Effector memory CD8-positive, alpha-beta T cell (primary cell): ENCODE measurements around the gene SPRR2F.
"Not testable (repeated sequence)": the region's sequence is repeated elsewhere in the genome, so short reads cannot be mapped to it uniquely, and the experiment has no call there.

Experiments
- ATAC-seq: fragments of 150-1000 bp; cut with Tn5 transposase; replicated peaks from 2 replicates; pipeline ENCODE4 v1.10.0; 2021; ENCODE audit warnings: mild to moderate bottlenecking, moderate library complexity
- DNase-seq, 3 experiments: peaks; one replicate each; pipeline ENCODE4 v3.0.0; 2021
- H3K27ac Mint-ChIP-seq, 2 donors: one replicate each; pipeline ENCODE4 v1.8.0; 2022; ENCODE audit warnings: mild to moderate bottlenecking in 2 of 2, mixed read lengths in 2 of 2, moderate library complexity in 2 of 2
- H3K27me3 Mint-ChIP-seq, 2 donors: one replicate each; pipeline ENCODE4 v1.8.0; 2022; ENCODE audit warnings: mixed read lengths in 2 of 2
- H3K36me3 Mint-ChIP-seq: one replicate; pipeline ENCODE4 v1.8.0; 2022; ENCODE audit warnings: mild to moderate bottlenecking, moderate library complexity, mixed read lengths; ENCODE audit not compliant: insufficient read depth
- H3K4me1 Mint-ChIP-seq, 2 donors: one replicate each; pipeline ENCODE4 v1.8.0; 2022; ENCODE audit warnings: low read depth in 2 of 2, mixed read lengths in 2 of 2
- H3K4me3 Mint-ChIP-seq, 2 donors: one replicate each; pipeline ENCODE4 v1.8.0; 2022; ENCODE audit warnings: mild to moderate bottlenecking in 2 of 2, mixed read lengths in 2 of 2, moderate library complexity in 2 of 2
- H3K9me3 Mint-ChIP-seq, 2 donors: one replicate each; pipeline ENCODE4 v1.8.0; 2022; ENCODE audit warnings: mixed read lengths in 2 of 2
- total RNA-seq, 9 experiments: gene quantifications; one replicate each; lab custom pipeline; 2026; lab: John Stamatoyannopoulos, UW

The SPRR2F gene, protein sequence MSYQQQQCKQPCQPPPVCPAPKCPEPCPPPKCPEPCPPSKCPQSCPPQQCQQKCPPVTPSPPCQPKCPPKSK
- 0 reads per million in 9 experiments for total RNA-seq

DNA sequence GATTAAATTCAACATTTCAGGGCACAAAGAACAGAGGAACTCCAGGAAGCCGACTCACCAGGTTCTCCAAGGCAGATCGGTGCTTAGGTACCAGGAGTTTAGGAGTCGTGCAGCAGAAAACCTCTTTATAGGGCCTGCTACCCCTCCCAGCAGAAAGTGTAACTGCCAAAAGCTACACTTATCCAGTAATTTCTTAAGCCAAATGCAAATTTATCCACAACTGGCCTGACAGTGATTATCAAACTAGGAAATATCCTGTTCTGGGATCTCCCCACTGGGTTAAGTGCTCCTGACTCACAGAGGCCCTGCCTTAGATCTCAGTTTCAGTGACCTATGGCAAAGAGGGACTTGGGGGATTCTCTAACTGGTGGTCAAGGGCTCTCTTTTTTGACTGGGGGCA, at the start of gene SPRR2F:
Gene SPRR2F, minus strand, starts transcription at position 101 of the 400 bp plus-strand sequence. CDS start 783 bp downstream, outside the sequence.
- ATAC-seq (no peak), DNase-seq (no peak)
- Mint-ChIP-seq H3K4me1 (no peaks in the 10 kb centered on the region), H3K9me3 (no peaks in the 10 kb centered on the region), H3K27me3 (peaks cover 25 to 56% of the 10 kb centered on the region in 2 donors), H3K27ac (no peak within 1 kb of the TSS), H3K36me3 (no peaks in the 10 kb centered on the region), H3K4me3 (no peak within 1 kb of the TSS)

DNA sequence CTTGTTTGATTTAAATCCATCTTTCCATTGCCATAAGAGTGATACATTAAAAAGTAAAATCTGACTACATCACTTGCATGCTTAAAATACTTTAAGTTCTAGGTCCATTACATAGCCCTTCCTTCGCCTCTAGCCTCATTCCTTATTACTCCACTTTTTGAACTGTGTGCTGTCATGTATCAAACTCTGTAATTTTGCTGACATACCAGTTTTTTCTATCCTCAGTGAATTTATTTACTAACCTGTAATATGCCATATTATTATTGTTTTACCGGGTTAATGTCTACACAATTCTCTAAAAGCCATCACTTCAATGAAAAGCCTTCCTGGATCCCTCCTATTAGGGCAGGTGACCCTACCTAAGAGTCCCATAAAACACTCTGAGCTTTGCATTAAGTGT, 42.2 kb upstream of the SPRR2F start:
- Mint-ChIP-seq H3K9me3 (peaks cover 6 to 8% of the 10 kb centered on the region in 2 donors), H3K27me3 (peaks cover 29 to 41% of the 10 kb centered on the region in 2 donors), H3K4me3 (no peak overlapping the region), H3K4me1 (no peaks in the 10 kb centered on the region), H3K36me3 (no peaks in the 10 kb centered on the region), H3K27ac (no peak overlapping the region)
- DNase-seq: no peak
- no peak for ATAC-seq

DNA sequence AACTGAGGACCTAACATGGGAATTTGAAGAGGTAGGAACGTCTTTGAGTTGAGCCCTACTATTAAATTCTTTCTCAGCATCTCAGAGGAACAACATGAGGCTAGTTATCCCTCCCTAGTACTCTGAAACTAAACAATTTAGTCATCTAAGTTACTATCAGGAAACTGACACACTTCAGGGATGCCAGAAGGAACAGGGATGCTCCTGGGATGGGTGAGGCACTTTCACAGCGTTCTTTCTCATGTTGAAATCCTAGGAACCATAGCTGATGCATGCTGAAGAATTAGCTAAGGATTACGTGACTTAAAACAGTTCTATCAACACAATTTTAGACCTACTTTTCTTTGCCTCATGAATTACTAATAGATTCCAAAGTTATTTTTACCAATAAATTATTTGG, 39.2 kb upstream of the SPRR2F start:
- DNase-seq: no peak
- Mint-ChIP-seq H3K4me1 (no peaks in the 10 kb centered on the region), H3K36me3 (peaks cover 3% of the 10 kb centered on the region), H3K27ac (no peak overlapping the region), H3K9me3 (no peaks in the 10 kb centered on the region), H3K4me3 (no peak overlapping the region), H3K27me3 (peaks cover 34 to 40% of the 10 kb centered on the region in 2 donors)
- no peak for ATAC-seq

DNA sequence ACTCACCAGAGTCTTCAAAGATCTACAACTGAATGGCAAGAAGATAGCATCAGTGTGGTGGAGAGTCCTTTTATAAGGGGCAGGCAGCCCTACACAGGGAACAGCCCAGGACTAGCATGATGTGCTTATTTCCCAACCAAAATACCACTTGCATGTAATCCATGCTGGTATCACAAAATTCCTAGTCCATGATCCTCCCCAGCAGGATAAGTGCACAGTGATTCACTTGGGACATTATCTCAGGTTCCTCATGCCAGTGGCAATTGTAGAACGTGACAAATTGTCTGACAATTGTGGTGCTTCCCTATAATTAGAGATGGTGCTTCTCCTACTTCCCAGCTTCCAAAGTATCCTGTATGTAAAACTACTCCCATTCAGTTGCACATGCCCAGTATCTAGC, 37.5 kb upstream of the SPRR2F start, which contains the start of gene SPRR2G:
Gene SPRR2G, minus strand, starts transcription at position 45 of the 400 bp plus-strand sequence. CDS start 780 bp downstream, outside the sequence.
- Mint-ChIP-seq H3K27ac (no peak within 1 kb of the TSS), H3K4me1 (no peaks in the 10 kb centered on the region), H3K27me3 (peaks cover 34 to 42% of the 10 kb centered on the region in 2 donors), H3K9me3 (no peaks in the 10 kb centered on the region), H3K4me3 (no peak within 1 kb of the TSS), H3K36me3 (peaks cover 3% of the 10 kb centered on the region)
- DNase-seq: no peak
- no peak for ATAC-seq

DNA sequence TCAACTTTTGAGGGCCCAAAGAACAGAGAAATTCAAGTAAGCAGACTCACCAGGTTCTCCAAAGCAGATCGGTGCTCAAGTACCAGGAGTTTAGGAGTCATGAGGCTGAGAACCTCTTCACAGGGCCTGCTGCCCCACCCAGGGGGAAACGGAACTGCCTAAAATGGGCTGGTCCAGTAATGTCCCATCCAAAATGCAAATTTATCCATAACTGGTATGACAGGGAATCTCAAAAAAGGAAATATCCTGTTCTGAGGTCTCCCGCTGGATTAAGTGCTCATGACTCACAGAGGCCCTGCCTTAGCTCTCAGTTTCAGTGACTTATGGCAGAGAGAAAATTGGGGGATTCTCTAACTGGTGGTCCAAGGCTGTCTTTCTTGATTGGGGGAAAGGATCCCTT, 28.1 kb upstream of the SPRR2F start:
- no peaks in the 10 kb centered on the region for H3K9me3 Mint-ChIP-seq
- no peaks in the 10 kb centered on the region for H3K36me3 Mint-ChIP-seq
- DNase-seq (no peak), ATAC-seq (no peak)
- H3K27ac Mint-ChIP-seq: no peak overlapping the region
- H3K4me1 Mint-ChIP-seq: no peaks in the 10 kb centered on the region
- peaks cover 39 to 55% of the 10 kb centered on the region in 2 donors for H3K27me3 Mint-ChIP-seq
- H3K4me3 Mint-ChIP-seq: no peak overlapping the region

DNA sequence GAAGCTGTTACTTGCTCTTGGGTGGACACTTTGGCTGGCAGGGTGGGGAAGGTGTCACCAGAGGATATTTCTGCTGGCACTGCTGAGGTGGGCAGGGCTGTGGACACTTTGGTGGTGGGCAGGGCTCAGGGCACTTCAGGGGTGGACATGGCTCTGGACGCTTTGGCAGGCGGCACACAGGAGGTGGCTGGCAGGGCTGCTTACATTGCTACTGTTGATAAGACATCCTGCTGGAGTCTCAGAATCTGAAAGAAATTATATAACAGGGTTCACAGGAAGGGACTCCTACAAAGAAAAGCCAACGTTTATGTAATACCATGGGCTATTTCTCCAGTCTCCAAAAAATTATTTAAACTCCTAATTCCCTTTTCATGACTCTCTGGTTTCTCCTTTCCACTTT, 27.2 kb upstream of the SPRR2F start:
- no peaks in the 10 kb centered on the region for H3K9me3 Mint-ChIP-seq
- DNase-seq (no peak), ATAC-seq (no peak)
- no peaks in the 10 kb centered on the region for H3K36me3 Mint-ChIP-seq
- H3K27me3 Mint-ChIP-seq: peaks cover 40 to 55% of the 10 kb centered on the region in 2 donors
- H3K27ac Mint-ChIP-seq: no peak overlapping the region
- H3K4me1 Mint-ChIP-seq: no peaks in the 10 kb centered on the region
- H3K4me3 Mint-ChIP-seq: no peak overlapping the region

DNA sequence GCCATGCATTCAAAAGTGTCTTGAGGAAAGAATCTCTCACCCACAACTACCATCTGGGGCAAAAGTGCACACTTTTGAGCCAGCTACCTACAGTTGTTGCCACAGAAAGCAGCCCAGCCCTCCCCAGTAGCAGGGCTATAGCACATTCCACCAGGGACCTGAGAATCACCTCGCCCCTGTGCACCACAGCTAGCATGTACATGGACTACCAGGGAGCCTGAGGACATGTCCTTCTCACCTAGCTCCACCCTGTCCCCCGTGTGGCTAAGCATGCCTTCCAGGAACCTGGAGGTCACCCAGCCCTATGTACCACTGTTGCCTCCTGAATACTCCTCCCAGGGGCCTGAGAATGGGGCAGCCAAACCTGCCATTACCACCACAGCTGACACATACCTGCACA, 20.4 kb upstream of the SPRR2F start:
- DNase-seq (no peak), ATAC-seq (no peak)
- Mint-ChIP-seq H3K9me3 (no peaks in the 10 kb centered on the region), H3K4me3 (no peak overlapping the region), H3K27ac (no peak overlapping the region), H3K4me1 (no peaks in the 10 kb centered on the region), H3K36me3 (no peaks in the 10 kb centered on the region), H3K27me3 (peaks cover 70 to 75% of the 10 kb centered on the region in 2 donors)

DNA sequence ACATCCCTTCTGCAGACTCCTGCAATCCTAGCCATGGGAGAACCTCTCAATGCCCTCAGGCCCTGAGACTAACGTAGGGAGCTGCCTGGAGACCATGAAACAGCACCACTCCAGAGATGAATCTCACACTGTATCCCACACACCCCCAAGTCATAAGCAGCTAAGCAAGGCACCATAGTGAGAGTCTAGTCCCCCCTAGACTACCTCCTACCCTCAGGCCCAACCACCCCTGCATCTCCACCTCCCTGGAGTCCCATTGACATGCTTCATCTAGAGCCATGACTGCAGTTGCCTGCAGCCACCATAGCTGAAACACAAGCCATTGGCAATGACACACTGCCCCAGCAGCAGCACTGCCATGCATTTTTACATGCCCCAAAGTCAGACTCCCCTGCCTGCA, 20.0 kb upstream of the SPRR2F start:
- Mint-ChIP-seq H3K4me3 (no peak overlapping the region), H3K9me3 (no peaks in the 10 kb centered on the region), H3K4me1 (no peaks in the 10 kb centered on the region), H3K27me3 (peaks cover 70 to 74% of the 10 kb centered on the region in 2 donors), H3K36me3 (no peaks in the 10 kb centered on the region), H3K27ac (no peak overlapping the region)
- ATAC-seq: no peak
- no peak for DNase-seq

DNA sequence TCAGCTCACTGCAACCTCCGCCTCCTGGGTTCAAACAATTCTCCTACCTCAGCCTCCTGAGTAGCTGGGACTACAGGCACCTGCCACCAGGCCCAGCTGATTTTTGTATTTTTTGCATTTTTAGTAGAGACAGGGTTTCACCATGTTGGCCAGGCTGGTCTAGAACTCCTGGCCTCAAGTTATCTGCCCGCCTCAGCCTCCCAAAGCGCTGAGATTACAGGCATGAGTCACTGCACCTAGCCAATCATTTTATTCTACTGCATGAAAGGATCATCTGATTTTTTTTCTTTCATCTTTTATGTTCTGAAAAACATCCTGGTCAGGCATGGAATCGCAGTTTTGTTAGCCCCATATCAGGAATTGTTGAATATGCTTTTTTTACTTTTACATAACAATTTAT, 15.4 kb upstream of the SPRR2F start:
- ATAC-seq, DNase-seq, H3K9me3 Mint-ChIP-seq, H3K27ac Mint-ChIP-seq, H3K4me1 Mint-ChIP-seq, H3K36me3 Mint-ChIP-seq, H3K4me3 Mint-ChIP-seq: not testable (repeated sequence)
- peaks cover 39 to 40% of the 10 kb centered on the region in 2 donors for H3K27me3 Mint-ChIP-seq

DNA sequence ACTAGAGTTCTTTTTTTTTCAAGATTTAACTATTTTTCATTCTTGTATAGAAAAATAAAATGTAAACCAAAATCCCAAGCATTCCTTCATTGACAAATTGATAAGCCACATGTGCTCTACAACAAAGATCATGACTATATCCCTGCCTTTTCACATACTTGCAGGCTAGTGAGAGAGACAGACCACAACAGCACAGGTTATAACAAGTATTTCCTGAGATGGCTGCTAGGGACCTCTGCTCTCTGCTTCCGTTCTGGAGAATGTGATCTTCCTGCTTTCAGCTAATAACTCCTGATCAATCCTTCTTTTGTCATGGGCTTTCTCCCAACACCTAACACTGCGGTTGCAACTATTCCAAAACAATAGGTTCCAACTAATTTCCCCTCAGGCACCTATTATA, 14.0 kb upstream of the SPRR2F start:
- Mint-ChIP-seq H3K27ac (no peak overlapping the region), H3K4me1 (no peaks in the 10 kb centered on the region), H3K27me3 (peaks cover 29% of the 10 kb centered on the region in 2 donors), H3K4me3 (no peak overlapping the region), H3K9me3 (peaks cover 4 to 8% of the 10 kb centered on the region in 2 donors), H3K36me3 (no peaks in the 10 kb centered on the region)
- no peak for ATAC-seq
- DNase-seq: no peak

DNA sequence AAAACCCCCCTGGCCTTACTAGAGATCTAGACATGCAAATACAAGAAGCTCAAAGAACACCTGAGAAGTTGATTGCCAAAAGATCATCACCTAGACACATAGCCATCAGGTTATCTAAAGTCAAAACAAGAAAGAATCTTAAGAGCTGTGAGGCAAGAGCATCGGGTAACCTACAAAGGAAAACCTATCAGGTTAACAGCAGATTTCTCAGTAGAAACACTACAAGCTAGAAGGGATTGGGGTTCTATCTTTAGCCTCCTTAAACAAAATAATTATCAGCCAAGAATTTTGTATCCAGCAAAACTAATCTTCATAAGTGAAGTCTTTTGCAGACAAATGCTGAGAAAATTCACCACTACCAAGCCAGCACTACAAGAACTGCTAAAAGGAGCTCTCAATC, 12.2 kb upstream of the SPRR2F start:
- DNase-seq (no peak), ATAC-seq (no peak)
- peaks cover 4 to 8% of the 10 kb centered on the region in 2 donors for H3K9me3 Mint-ChIP-seq
- H3K27me3 Mint-ChIP-seq: peaks cover 13 to 16% of the 10 kb centered on the region in 2 donors
- no peaks in the 10 kb centered on the region for H3K36me3 Mint-ChIP-seq
- H3K27ac Mint-ChIP-seq: no peak overlapping the region
- H3K4me1 Mint-ChIP-seq: no peaks in the 10 kb centered on the region
- H3K4me3 Mint-ChIP-seq: no peak overlapping the region

DNA sequence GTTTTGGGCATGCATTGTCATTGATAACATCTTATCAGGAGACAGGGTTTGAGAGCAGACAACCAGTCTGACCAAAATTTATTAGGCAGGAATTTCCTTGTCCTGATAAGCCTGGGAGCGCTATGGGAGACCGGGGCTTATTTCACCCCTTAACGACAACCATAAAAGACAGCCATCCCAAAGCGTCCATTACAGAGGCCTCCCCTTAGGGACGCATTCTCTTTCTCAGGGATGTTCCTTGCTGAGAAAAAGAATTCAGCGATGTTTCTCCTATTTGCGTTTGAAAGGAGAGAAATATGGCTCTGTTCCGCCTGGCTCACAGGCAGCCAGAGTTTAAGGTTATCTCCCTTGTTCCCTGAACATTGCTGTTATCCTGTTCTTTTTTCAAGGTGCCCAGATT, 10.5 kb upstream of the SPRR2F start:
- ATAC-seq, H3K4me3 Mint-ChIP-seq, H3K4me1 Mint-ChIP-seq: not testable (repeated sequence)

DNA sequence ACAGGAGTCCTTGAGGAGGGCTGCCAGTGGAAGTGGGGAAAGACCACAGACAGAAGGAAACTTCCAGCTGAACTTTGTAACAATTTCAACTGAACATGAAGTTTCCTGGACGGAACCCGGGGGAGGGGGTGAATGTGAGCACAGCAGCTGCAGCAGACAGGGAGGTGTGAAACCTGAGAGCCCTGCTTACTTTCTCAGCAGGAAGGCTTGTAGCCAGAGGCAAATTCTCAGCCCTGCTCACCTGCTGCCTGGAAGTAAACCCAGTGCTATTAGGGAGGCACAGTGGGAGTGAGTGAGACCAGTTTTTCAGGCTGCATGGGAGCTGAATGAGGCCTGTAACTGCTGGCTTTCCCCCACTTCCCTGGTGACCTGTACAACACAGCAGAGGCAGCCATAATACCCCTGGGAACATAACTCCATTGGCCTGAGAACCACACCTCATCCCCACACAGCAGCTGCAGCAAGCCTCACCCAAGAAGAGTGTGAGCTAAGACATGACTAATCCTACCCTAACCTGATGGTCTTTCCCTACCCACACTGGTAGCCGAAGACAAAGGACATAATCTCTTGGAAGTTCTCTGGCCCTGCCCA, 9.6 kb upstream of the SPRR2F start:
- no peaks in the 10 kb centered on the region for H3K36me3 Mint-ChIP-seq
- H3K4me3 Mint-ChIP-seq: no peak overlapping the region
- ATAC-seq (no peak), DNase-seq (no peak)
- peaks cover 4 to 8% of the 10 kb centered on the region in 2 donors for H3K9me3 Mint-ChIP-seq
- peaks cover 18 to 26% of the 10 kb centered on the region in 2 donors for H3K27me3 Mint-ChIP-seq
- no peaks in the 10 kb centered on the region for H3K4me1 Mint-ChIP-seq
- no peak overlapping the region for H3K27ac Mint-ChIP-seq

More for the DNA sequence above, 10.5 kb upstream of the SPRR2F start:
- not testable (repeated sequence) for DNase-seq, H3K27ac Mint-ChIP-seq, H3K36me3 Mint-ChIP-seq, H3K9me3 Mint-ChIP-seq
- peaks cover 11 to 18% of the 10 kb centered on the region in 2 donors for H3K27me3 Mint-ChIP-seq

DNA sequence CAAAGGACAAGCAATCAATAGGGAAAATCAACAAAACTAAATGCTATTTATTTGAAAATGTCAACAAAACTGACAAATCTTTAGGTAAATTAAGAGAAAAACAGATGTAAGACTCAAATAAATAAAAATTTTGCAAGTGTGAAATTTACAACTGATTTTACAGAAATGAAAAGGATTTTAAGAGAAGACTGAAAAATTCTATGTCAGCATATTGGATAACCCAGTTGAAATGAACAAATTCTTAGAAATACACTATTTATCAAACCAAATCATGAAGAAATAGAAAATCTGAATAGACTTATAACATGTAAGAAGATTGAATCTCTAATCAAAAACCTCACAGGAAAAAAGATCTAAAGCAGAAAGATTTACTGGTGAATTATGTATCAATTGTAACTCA, 7.6 kb upstream of the SPRR2F start:
- H3K27ac Mint-ChIP-seq: no peak overlapping the region
- no peak for ATAC-seq
- no peaks in the 10 kb centered on the region for H3K36me3 Mint-ChIP-seq
- no peak overlapping the region for H3K4me3 Mint-ChIP-seq
- peaks cover 4 to 8% of the 10 kb centered on the region in 2 donors for H3K9me3 Mint-ChIP-seq
- peaks cover 28 to 34% of the 10 kb centered on the region in 2 donors for H3K27me3 Mint-ChIP-seq
- DNase-seq: no peak
- no peaks in the 10 kb centered on the region for H3K4me1 Mint-ChIP-seq
